ENCODE measurements around the gene DENND1B. TPM values are rescaled to one million over a fixed set of nuclear protein-coding genes. Genes with fewer than 3 reads are reported as not detected.

DENND1B gene
- total RNA-seq, 1 experiment from 2014 or later: 6.3 TPM

- H4K8ac ChIP-seq (replicated peaks; ENCODE audit: insufficient read length, low read depth, low read length): no peak overlapping the region
- H3K23ac ChIP-seq (ENCODE audit: insufficient read length, low read depth, low read length): no peak overlapping the region
- H3K9ac ChIP-seq (ENCODE audit: extremely low read depth, insufficient read length, low read length): no peak overlapping the region
- no peaks in the 10 kb centered on the region for H4K20me1 ChIP-seq (ENCODE audit: control insufficient read depth, insufficient read depth, insufficient read length)
- H2BK20ac ChIP-seq (ENCODE audit: low read depth, low read length, poor library complexity, severe bottlenecking): no peak overlapping the region
- no peak overlapping the region for H2AK5ac ChIP-seq (ENCODE audit: insufficient read length, low read length)
- H3K27me3 ChIP-seq (ENCODE audit: insufficient read depth, low read length): no peaks in the 10 kb centered on the region
- Mint-ChIP-seq H3K27ac (no peak overlapping the region), H3K9me3 (no peaks in the 10 kb centered on the region), H3K4me1 (peaks cover 11% of the 10 kb centered on the region in 2 experiments), H3K36me3 (ENCODE audit: insufficient read depth in 1 of 3, low read depth in 3 of 3) (no peaks in the 10 kb centered on the region), H3K4me3 (no peak overlapping the region), H3K27me3 (ENCODE audit: low read depth) (no peaks in the 10 kb centered on the region)
- H3T11ph ChIP-seq (ENCODE audit: low read length): no peak overlapping the region
- no peaks in the 10 kb centered on the region for H3K79me1 ChIP-seq (ENCODE audit: insufficient read depth, low read depth, low read length, poor library complexity, severe bottlenecking)
- WGBS (ENCODE audit: extremely low coverage, insufficient read length, low lambda C conversion rate): no CpG with 5 or more reads among the region's 3 CpGs
- no peaks in the 10 kb centered on the region for H3K23me2 ChIP-seq (ENCODE audit: insufficient read length, low read depth, low read length, poor library complexity, severe bottlenecking)
- H3K18ac ChIP-seq (ENCODE audit: insufficient read length, low read depth, low read length): no peak overlapping the region
- H2BK5ac ChIP-seq (ENCODE audit: insufficient read length, low read length): no peak overlapping the region
- H3K4me2 ChIP-seq (ENCODE audit: insufficient read depth, insufficient read length, low read length): no peak overlapping the region
- no peak for TF ChIP-seq CTCF (conservative IDR thresholded peaks at IDR 0.05)
- H2AFZ ChIP-seq (ENCODE audit: low read length): no peak overlapping the region
- H2BK15ac ChIP-seq (ENCODE audit: low read depth, low read length): no peak overlapping the region
- no peak overlapping the region for H3K4ac ChIP-seq (ENCODE audit: low read depth, low read length)
- no peaks in the 10 kb centered on the region for H3K9me3 ChIP-seq (ENCODE audit: control insufficient read depth, low read depth, low read length)
- H3K14ac ChIP-seq (ENCODE audit: insufficient read depth, low read length): no peak overlapping the region
- no peaks in the 10 kb centered on the region for H3K4me1 ChIP-seq (ENCODE audit: insufficient read depth, low read length)
- no peak overlapping the region for H2BK120ac ChIP-seq (ENCODE audit: low read depth, low read length, poor library complexity, severe bottlenecking)
- no peak overlapping the region for H3K56ac ChIP-seq (ENCODE audit: insufficient read length, low read depth, low read length)
- H3K79me2 ChIP-seq (ENCODE audit: insufficient read depth, low read length): no peaks in the 10 kb centered on the region
- H4K5ac ChIP-seq (ENCODE audit: insufficient read length, low read depth, low read length): no peak overlapping the region
- DNase-seq: peak; percentile 36
- no peak overlapping the region for H4K91ac ChIP-seq (ENCODE audit: insufficient read length, low read depth, low read length)
- H3K27ac ChIP-seq (ENCODE audit: insufficient read length, low read depth, low read length): no peak overlapping the region
- no peak overlapping the region for H2BK12ac ChIP-seq (ENCODE audit: insufficient read length, low read depth, low read length)
These were observed 101.0 kb downstream of the DENND1B start for GRCh38 chr1:197674286-197674685.
